Gastroesophageal sphincter (tissue), 3 donors: ENCODE data around the gene WNT3.

ENCODE experiments used
- CTCF ChIP-seq, 4 experiments: fragments of 200-600 bp in 2 of 4; fragments of 450-650 bp in 2 of 4; sonication (generic) in 1 of 4; IDR thresholded peaks; one replicate each; pipeline ENCODE4 v1.5.1; 2017 to 2019; ENCODE audit warnings: antibody characterized with exemption in 4 of 4, mild to moderate bottlenecking in 2 of 4, moderate library complexity in 2 of 4
- EP300 ChIP-seq: sonication (generic); formaldehyde crosslinking; IDR thresholded peaks from one replicate; pipeline ENCODE4 v1.6.1; 2017; ENCODE audit warnings: antibody characterized with exemption, mild to moderate bottlenecking
- POLR2A ChIP-seq, 2 donors: fragments of 450-650 bp; IDR thresholded peaks; one replicate each; pipeline ENCODE4 v1.6.1; 2017; ENCODE audit warnings: antibody characterized with exemption in 2 of 2, mild to moderate bottlenecking in 2 of 2, moderate library complexity in 1 of 2
- POLR2AphosphoS5 ChIP-seq: sonication (generic); formaldehyde crosslinking; IDR thresholded peaks from one replicate; pipeline ENCODE4 v1.6.1; 2017; ENCODE audit warnings: antibody characterized with exemption

GRCh38 chr17:46832945-46833839 is 14.7 kb upstream of the WNT3 start:
- TF ChIP-seq CTCF (IDR thresholded peaks at IDR 0.05) = no peak
- TF ChIP-seq EP300 = no peak
- no peak for TF ChIP-seq POLR2A (IDR thresholded peaks at IDR 0.05)
- TF ChIP-seq POLR2AphosphoS5 = no peak
